GM18499 (cell line): ENCODE results near the gene AHCY.
"Not testable (repeated sequence)": the region's sequence is repeated elsewhere in the genome, so short reads cannot be mapped to it uniquely, and the experiment has no call there.

Source experiments
- ATAC-seq: cut with Tn5 transposase; IDR thresholded peaks from one replicate; pipeline ENCODE4 v1.9.1; 2021; ENCODE audit warnings: moderate number of reproducible peaks; ENCODE audit not compliant: insufficient read depth, unreplicated experiment

Gene AHCY

DNA sequence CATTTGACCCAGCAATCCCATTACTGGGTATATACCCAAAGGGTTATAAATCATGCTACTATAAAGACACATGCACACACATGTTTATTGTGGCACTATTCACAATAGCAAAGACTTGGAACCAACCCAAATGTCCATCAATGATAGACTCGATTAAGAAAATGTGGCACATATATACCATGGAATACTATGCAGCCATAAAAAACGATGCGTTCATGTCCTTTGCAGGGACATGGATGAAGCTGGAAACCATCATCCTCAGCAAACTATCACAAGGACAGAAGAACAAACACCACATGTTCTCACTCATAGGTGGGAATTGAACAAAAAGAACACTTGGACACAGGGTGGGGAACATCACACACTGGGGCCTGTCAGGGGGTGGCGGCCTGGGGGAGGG, 25.1 kb upstream of the AHCY start:
- ATAC-seq = not testable (repeated sequence)

DNA sequence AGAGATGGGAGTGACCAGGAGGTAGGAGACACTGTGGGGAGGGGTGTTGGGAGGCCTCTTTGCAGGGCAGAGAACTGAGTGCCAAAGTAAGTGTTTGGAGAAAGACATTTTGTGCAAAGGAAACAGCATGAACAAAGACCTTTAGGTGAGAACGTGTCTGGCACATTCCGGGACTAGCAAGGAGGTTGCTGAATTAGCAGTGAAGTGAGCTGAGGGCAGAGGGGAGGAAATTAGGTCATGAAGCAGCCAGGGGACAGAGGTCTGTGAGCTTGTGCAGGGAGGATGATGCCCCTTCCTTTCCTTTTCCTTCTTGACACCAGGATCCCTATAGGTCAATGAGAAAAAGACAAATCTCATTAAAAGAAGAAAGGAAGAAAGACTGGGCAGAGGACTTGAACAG, 21.4 kb upstream of the AHCY start:
- no peak for ATAC-seq

DNA sequence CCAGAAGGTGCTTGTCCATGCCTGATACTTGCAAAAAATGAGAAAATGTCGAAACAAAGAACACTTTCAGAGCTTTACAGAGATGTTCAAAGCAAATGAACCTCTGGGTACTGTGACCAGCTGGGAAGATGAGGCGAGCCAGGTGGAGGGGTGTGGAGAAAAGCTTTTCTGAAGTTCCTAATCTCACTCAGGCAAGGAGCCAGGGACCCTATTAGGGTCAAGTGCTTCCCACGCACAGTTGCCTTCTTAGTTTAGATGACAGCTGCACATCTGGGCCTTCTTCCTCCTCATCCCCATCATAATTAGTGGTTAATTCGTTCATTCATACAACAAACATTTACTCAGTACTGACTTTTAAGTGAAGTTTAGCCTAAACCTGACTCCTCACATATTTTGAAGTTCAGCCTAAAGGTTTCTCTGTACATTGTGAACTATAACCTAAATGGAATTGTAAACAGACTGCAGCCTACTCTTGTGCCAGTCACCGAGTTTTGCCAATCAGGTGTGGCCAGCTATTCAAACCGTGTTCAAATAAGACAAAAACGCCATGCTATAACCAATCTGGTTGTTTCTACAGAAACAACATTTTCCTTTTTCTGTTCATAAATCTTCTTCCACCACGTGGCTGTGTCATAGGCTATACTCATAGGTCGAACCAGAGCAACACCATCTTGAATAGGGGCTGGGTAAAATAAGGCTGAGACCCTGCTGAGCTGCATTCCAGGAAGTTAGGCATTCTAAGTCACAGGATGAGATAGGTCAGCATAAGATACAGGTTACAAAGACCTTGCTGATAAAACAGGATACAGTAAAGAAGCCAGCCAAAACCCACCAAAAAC, 19.3 kb upstream of the AHCY start:
- no peak for ATAC-seq

GRCh38 chr20:34320861-34321260, 17.7 kb upstream of the AHCY start:
- ATAC-seq = no peak

- no peak for ATAC-seq
Observed at GRCh38 chr20:34318609-34319443, 15.7 kb upstream of the AHCY start.

- no peak for ATAC-seq
Observed at GRCh38 chr20:34316196-34316814, 13.2 kb upstream of the AHCY start.

DNA sequence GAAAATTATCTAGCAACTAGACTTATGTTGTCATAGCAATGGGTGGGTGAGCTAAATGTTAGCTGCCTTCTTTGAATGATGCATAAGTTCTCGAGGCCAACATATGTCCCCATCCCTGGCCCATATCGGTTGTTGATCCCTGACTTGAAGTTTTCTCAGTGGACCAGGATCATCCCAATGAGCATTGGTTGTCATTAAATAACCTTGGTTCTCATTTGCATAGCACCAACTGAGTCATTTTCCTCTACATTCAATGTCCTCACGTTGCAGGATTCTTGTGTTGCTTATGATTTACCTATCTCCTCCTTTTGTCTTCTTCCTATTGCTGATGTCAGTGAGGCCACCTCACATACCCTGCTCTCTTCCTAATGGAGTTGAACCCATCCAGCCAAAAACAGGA, 12.1 kb upstream of the AHCY start:
- no peak for ATAC-seq

- no peak for ATAC-seq
Observed at GRCh38 chr20:34312544-34313217, 9.5 kb upstream of the AHCY start.

DNA sequence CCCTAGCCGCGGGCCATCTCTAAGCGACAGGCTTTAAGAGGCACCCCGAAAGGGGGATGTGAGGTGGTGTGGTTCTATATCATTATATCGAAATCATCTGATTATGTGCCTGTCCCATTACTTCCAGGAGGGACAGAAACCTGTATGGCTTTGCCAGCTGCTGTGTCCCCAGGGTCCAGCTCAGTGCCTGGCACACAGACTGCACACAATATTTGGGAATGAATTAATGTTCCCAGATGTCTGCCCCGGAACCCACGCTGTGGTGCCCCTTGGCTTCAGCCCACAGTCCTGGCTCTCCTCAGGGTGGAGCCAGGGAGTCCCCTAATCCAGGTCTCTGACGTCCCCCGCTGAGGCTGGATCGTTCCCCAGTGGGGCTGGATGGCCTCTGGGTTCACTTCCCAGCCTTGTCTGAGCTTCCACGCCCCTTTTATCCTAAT, 8.9 kb upstream of the AHCY start:
- no peak for ATAC-seq

DNA sequence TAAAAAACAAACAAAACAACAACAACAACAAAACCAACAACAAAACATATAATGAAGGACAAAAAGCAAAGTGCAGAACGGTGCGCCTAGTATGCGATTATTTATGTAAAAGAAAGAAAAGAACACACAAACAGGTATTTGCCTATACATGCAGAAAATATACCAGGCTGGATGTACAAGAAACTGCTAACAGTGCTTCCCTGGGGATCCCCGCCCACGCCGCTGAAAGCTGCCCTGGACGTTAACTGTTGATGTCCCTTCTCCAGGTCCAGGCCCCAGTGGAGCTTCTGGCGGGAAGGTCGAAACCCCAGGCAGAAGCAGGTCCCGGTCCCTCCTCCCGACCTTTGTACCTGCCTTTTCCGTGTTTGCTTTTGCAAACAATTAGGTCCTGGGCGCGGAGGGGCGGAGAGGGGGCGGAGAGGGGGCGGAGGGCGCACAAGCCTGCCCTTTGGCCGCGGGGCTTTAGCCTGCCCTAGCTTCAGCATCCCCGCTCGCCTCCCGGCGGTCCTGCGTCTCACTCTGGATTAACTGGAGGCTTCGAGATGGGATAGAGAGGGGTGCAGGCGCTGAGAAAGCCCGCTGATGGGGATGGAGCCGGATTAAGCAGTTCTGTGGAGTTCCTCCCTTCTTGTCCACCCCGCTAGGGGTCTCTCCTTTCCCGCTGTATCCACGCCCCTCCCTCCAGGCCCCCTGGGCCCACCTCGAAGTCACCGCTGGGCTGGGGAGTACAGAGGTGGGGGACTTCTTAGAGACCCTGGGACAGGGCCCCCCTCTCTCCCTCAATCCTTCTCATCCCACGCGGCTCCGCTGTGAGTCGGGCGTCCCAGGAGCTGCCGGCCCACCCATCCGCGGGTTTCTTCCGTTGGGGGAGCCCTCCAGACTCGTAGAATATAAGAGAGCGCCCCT, 8.2 kb upstream of the AHCY start:
- ATAC-seq = no peak

- no peak for ATAC-seq
Observed at GRCh38 chr20:34310481-34311117, 7.4 kb upstream of the AHCY start.

DNA sequence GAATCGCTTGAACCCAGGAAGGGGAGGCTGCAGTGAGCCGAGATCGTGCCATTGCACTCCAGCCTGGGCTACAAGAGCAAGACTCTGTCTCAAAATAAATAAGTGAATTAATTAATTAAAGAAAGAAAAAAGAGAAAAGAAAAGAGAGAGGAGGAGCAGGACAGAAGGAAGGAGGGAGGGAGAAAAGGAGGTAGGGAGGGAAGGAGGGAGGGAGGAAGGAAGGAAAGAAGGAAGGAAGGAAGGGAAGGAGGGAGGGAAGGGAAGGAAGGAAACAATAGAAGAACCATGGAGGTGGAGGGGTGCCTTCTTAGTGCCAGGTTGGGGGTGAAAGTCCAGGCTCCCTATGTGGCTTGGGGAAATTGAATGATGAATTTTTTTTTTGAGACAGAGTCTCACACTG, 6.5 kb upstream of the AHCY start:
- no peak for ATAC-seq

- no peak for ATAC-seq
Observed at GRCh38 chr20:34305333-34306230, 2.4 kb upstream of the AHCY start.

- ATAC-seq = no peak
Observed at GRCh38 chr20:34302312-34302722, 838 bp downstream of the AHCY start.

GRCh38 chr20:34301587-34302311, 1.4 kb downstream of the AHCY start:
- no peak for ATAC-seq

- no peak for ATAC-seq
Observed at GRCh38 chr20:34300809-34301586, 2.2 kb downstream of the AHCY start.
